HG03097 (cell line): ENCODE measurements around the gene TMEM183A.
A peak's percentile ranks its signal among the peaks of the same experiment; 100 is the strongest.
"Not testable (repeated sequence)": the region's sequence is repeated elsewhere in the genome, so short reads cannot be mapped to it uniquely, and the experiment has no call there.

Experiments
- ATAC-seq: cut with Tn5 transposase; IDR thresholded peaks from one replicate; pipeline ENCODE4 v1.9.1; 2021; ENCODE audit not compliant: unreplicated experiment, low FRiP score

The TMEM183A gene

DNA sequence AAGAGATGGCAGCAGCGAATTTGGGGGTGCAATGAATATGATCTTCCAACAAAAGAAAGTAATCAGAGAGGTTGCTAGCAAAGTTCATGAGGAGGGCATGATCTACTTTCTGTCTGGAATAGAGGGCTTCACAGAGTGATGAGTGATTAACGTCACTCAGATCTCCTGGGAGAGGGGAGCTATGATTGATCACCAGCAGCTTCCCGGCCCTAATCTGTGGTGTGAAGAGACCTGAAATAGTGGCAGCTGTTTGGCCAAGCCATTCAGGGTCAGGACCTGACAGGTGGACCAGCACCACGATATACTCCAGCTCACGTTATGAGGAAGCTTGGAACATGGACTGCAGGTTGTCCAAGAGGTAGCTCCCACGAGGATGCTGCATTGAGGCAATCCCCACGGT is 19.9 kb upstream of the TMEM183A start:
- ATAC-seq: no peak

DNA sequence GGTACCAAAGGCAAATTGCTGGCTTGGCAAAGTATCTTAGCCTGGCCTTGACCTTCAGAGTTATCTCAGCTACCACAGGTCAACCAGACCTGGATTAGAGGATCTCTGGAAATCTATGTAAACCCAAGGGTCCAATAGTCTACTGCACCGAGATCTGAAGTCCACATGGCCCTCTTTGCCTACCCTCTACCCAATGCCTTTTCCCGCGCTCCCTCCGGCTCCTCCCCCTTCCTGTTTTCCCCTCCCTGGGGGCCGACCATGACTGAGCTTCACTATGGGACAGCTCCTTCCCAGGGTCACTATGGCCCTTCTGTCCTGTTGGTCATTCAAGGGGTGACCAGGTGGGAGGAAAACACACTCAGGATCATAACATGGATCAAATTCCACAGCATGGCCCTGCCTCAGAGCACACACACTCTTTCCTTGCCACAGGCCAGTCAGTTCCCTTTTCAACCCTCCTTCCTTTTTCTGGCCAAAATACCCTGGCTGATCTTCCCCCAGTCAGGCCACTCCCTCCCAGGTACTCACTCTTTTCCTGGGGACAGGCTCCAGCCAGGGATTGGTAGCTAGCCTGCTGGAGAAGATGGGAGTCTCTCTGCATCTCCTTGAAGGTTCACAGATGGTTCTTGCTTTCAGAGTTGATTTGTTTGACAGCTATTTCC is 19.1 kb upstream of the TMEM183A start:
- no peak for ATAC-seq

DNA sequence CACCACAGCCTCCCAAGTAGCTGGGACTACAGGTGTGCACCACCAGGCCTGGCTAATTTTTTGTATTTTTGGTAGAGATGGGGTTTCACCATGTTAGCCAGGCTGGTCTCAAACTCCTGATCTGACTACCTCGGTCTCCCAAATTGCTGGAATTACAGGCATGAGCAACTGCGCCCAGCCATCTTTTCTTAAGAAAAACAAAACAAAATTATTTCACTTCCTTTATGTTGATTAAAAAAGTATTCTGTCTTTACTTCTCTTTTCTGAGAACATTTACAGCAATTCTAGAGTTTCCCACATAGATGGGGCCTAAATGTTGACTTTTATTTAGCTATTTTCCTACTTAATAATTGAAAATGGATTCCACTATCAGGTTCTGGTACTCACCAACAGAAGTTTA is 17.3 kb upstream of the TMEM183A start:
- no peak for ATAC-seq

DNA sequence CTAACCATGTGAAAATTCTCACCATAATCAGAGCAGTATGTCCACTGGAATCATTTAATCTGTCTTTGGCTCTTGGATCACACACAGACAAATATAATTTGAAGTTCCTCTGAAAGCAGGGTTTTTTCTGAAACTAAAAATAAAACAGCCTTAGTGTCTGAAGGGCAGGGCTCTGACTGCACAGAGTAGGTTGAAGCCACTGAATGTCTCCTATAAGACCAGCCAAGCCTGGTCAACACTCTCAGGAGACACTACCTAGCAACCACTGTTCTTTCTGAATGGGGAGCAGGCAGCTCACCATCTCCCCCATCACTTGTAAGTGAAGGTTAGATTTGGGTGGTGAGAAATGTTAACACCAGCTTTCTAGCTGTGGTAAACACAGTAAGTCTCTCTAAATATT is 16.1 kb upstream of the TMEM183A start:
- ATAC-seq: no peak

DNA sequence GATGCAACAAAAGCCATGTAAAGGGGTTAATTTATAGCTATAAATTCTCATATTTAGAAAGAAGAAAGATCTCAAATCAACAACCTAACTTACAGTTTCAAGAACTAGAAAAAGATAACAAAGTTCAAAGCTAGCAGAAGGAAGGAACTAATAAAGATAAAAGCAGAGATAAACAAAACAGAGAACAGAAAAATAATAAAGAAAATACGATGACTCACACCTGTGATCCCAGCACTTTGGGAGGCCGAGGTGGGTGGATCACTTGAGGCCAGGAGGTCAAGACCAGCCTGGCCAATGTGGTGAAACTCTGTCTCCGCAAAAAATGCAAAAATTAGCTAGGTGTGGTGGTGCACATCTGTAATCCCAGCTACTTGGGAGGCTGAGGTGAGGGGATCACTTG is 12.4 kb upstream of the TMEM183A start:
- ATAC-seq: no peak

DNA sequence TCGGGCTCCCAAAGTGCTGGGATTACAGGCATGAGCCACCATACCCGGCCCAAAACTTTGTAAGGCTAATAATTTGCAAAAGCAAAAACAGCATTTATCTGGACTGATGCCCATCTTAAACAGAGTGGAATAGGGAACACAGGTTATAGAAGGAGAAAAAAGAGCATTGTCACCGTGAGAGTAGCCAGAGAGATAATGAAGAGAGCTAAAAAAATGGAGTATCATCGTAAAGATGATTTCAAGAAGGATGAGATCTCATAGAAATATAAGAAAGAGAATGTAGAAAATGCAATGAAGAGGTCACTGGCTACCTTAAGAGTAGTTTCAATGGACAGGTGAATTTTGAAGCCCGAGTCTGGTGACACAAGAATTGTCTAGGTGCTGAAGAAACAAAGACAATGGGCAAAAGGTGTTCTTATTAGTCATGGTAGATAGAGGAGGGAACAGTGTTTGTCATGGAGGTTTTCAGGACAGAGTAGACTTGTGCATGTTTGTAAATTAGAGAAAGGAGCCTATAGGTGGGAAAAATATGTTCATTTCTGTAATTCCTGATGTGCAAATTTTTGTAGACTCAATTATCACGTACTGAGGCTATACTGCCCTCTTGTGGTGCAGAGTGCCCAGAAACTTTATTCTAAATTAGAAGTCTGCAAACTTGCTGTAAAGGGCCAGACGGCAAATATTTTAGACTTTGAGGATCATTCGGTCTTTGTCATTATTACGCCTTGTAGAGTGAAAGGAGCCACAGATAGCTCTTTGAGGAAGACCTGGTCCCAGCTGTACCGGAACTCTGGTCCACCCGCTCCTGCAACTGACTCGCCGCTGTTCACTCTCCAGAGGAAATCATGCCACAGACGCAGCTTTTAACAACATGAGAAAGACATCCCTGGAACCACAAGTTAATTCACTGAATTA is 8.1 kb upstream of the TMEM183A start:
- no peak for ATAC-seq

DNA sequence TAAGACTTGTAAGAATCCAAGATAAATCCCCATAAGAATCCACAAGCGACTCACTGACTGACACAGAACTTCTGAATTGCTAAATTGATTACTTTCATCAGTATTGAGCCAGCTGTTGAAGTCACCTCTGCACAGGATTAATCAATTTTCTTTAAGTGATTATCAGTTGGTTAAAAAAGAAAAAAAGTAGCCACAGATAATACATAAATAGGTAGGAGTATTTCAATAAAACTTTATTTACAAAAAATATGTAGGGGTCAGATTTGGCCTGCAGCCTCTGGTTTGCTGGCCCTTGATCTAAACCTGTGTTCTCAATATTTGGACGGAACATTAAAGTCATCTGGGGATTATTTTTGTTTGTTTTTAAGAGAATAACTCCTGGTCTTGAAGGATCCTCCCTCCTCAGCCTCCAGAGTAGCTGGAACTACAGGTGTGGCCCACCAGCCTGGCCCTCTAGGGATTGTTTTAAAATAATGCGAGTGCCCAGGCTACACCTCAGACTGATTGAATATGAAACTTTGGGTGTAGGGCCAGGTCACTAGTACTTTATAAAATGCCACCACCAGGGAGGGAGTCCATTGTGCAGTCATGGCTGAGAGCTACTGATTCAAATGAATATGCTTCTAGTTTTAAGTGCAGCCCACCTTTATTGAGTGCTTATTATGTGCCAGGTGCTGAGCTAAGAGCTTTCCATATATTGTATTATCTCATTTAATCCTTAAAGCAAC is 6.8 kb upstream of the TMEM183A start:
- ATAC-seq: no peak

DNA sequence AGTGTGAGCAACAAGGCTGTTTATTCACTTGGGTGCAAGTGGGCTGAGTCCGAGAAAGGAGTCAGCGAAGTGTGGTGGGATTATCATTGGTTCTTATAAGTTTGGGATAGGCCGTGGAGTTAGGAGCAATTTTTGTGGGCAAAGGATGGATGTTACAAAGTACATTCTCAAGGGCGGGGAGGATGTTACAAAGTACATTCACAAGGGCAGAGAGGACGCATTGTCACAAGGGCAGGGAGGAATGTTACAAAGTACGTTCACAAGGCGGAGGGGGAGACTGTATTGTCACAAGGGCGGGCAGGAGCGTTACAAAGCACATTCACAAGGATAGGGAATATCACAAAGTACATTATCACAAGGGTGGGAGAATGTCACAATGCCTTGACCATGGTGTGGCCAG is 5.2 kb upstream of the TMEM183A start:
- ATAC-seq: no peak

DNA sequence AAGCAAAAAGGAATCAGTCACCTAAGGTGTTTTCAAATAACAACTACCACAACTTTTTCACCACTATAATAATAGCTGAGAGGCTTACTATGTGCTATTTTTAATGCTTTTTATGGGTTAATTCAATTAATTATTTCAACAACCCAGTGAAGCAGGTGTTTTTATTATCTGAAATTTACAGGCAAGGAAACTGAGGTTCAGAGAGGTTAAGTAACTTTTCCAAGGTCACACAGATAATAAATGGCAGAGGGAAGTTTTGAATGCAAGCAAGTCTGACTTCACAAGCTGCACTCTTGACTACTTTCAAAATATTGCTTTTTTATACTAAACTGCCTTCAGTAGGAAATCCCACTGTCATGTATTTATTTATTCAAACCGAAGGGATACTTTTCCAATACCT is 4.2 kb upstream of the TMEM183A start:
- no peak for ATAC-seq

DNA sequence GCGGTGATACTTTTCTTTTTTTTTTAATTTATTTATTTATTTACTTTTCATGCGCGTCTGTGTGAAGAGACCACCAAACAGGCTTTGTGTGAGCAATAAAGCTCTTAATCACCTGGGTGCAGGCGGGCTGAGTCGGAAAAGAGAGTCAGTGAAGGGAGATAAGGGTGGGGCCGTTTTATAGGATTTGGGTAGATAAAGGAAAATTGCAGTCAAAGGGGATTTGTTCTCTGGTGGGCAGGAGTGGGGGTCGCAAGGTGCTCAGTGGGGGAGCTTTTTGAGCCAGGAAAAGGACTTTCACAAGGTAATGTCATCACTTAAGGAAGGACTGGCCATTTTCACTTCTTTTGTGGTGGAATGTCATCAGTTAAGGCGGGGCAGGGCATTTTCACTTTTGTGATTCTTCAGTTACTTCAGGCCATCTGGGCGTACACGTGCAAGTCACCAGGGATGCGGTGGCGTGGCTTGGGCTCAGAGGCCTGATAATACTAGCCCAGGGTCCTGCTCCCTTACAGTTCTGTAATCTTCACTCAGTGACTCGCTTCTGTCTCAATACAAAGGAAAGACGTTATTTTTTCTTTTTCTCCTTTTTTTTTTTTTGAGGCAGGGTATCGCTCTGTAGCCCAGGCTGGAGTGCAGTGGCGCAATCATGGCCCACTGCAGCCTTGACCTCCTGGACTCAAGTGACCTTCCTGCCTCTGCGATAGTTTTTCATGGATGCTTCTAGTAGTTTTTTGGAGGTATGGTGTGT is 1.6 kb upstream of the TMEM183A start:
- not testable (repeated sequence) for ATAC-seq

DNA sequence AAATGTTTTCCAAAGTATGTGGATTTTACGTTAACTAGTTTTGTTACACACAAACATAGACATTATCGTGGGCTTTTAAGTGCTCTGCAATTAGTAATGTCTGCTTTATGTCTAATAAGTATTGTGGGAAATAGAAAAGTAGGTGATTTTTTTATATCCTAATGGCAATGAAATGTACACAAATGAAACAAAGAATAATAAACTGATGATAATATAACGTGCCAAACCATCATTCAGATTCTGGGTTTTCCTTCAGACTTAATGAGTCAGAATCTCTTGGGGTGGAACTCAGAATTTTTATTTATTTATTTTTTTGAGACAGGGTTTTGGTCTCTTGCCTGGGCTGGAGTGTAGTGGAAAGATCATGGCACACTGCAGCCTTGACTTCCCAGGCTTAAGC is 2.0 kb downstream of the TMEM183A start:
- ATAC-seq: no peak

DNA sequence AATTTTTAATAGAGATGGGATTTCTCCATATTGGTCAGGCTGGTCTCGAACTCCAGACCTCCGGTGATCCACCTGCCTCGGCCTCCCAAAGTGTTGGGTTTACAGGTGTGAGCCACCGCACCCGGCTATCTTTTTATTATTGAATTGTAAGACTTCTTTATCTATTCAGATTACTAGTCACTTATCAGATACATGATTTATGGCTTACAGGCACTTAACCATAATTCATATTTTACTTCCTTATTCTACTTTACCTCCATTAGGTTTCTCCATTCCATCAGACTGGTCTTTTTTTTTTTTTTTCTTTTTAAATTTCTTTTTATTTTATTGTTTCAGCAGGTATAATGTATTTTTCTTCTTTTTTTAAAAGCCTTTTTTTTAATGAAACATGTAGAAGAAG is 4.4 kb downstream of the TMEM183A start:
- no peak for ATAC-seq

DNA sequence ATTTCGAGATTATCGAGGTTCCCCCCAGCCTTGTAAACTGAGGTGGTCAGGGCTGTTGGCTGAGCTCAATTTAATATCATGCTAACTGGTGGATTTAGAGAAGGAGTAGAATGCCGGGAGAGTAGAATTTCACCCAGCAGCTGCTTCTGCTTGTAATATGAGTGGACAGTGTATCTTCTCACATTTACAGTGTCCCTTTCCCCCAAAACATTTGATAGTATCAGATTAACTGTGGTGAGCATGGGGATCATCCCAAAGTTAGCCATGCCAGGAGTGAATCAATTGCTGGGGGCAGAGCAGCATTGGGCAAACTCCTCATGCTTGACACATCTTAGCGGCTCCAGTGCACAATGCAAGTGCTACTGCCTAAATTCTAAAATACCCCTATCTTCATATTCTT is 9.9 kb downstream of the TMEM183A start:
- ATAC-seq: no peak

DNA sequence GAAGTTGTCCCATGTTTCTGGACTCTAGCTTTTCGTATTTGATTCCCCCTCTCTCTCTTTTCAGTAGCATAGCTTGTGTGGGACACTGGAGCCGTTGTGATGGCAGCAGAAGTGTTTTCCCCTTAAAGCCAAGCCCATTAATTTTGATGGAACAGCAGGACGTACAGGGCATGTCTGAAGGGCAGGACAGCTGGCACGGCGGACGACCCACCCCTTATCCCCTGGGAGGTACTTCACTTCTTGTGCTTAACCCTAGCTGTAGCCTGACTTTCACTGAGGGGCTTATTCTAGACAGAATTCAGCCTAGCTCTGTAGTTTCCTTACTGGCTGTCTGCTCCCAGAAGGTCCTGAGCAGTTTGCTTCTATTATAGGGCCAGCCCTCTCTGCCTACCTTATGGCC is 10.5 kb downstream of the TMEM183A start:
- no peak for ATAC-seq

DNA sequence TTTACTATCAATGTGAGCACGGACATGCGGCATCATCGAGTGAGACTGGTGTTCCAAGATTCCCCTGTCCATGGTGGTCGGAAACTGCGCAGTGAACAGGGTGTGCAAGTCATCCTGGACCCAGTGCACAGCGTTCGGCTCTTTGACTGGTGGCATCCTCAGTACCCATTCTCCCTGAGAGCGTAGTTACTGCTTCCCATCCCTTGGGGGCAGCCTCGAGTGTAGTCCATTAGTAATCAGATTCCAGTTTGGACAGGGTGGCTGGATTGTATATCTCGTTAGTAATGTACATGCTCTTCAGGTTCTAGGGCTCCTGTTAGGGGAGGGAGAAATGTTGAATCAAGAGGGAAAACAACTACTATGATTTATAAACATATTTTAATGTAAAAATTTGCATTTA is 15.7 kb downstream of the TMEM183A start:
- not testable (repeated sequence) for ATAC-seq

DNA sequence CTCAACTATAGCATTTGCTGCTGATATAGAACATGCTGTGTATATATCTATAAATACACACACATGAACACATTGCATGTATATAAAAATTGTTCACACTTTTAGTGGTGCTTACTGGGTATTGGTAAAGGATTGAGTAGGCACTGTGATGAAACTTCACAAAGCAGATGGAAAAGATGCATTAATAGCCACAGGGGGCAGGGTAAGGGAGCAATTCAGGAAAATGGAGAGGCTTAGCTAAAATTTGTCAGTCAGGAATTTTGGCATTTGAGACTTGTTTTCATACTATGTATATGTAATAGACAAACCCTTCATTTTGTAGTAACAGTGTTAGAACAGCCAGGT is 18.5 kb downstream of the TMEM183A start:
- no peak for ATAC-seq

DNA sequence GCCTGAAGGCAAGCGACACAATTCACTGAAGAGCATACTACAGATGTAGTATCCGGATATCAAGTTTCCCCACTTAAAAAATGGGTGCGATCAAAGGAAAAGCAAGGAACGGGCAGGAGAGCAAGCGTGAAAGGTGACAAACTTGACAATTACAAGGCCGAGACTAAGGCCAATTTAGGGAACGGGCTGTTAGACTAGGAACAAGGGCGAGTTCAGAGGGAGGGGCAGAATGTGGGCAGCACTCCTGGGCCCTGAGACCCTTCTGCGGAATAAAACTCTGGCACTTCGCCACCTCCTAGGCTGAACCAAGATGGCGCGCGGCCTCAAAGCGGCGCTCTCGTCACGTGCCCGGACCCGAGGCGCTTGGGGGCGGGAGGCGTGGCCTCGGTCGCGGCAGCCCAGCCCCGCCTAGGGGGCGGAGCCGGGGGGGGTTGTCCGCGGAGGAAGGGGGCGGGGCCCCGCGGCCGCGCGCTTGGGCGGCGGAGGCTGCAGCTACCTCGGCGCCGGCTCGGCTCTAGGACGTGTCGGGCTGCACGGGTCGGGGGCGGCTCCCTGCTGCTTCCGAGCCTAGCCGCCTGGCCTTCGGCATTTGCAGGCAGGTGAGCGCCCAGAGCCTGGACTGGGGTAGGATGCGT is 19.0 kb downstream of the TMEM183A start, which contains the start of gene PPFIA4:
TSS of gene PPFIA4 (plus strand) at position 461 of the 635 bp plus-strand sequence. CDS start 12,518 bp downstream, outside the sequence.
- ATAC-seq: peak; percentile 63

DNA sequence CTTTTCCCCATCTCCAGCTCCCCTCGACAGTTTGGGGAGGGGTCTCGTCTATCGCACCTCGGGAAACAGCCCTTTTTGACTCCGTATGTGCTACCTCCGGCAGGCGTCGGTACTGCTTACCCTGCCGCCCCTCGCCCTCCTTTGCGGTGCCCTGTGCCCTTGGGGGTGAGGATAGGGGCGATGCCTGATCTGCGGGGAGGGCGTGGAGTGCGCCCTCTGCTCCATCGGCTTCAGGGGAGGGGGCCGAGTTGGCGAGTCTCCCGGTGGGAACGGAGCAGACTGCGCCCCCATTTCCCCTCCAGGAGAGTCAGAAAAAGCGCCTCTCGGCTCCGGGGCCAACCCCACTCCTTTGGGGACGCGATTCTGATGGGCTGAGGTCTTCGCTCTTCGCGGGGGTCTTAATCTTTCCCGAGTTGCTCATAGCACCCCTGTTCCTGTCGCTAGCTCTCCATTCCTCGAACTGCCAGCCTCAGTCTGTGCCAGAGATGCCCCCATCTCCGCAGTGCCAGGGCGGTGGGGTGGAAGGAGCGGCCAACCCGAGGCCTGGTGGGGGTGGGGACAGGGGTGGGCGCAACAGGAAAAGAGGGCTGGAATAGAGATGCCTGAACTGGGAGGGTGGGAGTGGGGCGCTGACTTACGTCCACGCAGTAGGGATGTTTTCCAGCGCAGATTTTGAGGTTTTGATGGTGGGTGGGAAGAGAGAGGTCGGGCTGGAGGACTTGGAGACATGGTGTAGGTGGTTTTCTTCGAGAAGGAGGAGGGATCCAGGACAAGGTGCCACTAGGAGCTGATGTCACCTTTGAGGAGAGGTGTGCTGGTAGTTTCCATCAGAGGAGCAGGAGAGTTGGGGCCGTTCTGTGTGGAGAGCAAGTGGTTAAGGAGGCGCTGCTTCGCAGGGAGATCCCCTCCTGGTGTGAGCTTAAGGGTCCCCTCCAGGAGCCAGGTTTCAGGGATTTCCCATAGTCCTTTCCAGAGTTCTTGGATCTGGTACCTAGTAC is 19.8 kb downstream of the TMEM183A start:
- ATAC-seq: no peak
